SJCRH30 (cell line): ENCODE data around the gene MAGI2. TPM values are rescaled to one million over a fixed set of nuclear protein-coding genes. Genes with fewer than 3 reads are reported as not detected.

ENCODE experiments used
- DNase-seq, 2 experiments: peaks; one replicate each; pipeline ENCODE4 v3.0.0-alpha.2; 2015 to 2020
- H3K27ac ChIP-seq: fragments of 250-450 bp; sonication (Bioruptor Pico); 2 replicates; pipeline ENCODE4 v1.5.1; 2020; ENCODE audit warnings: mild to moderate bottlenecking, moderate library complexity
- H3K27me3 ChIP-seq: fragments of 250-450 bp; sonication (Bioruptor Pico); 2 replicates; pipeline ENCODE4 v1.5.1; 2020; ENCODE audit warnings: mild to moderate bottlenecking, moderate library complexity
- H3K36me3 ChIP-seq: fragments of 250-450 bp; sonication (Bioruptor Pico); 2 replicates; pipeline ENCODE4 v1.5.1; 2020; ENCODE audit warnings: mild to moderate bottlenecking, moderate library complexity
- H3K4me1 ChIP-seq: fragments of 250-450 bp; sonication (Bioruptor Pico); 2 replicates; pipeline ENCODE4 v1.5.1; 2020; ENCODE audit warnings: mild to moderate bottlenecking, moderate library complexity
- H3K4me3 ChIP-seq: fragments of 250-450 bp; sonication (Bioruptor Pico); 2 replicates; pipeline ENCODE4 v1.5.1; 2020; ENCODE audit warnings: mild to moderate bottlenecking, moderate library complexity
- H3K9me3 ChIP-seq: fragments of 250-450 bp; sonication (Bioruptor Pico); replicated peaks from 2 replicates; pipeline ENCODE4 v1.5.1; 2020; ENCODE audit warnings: mild to moderate bottlenecking, moderate library complexity
- total RNA-seq: library from RNA; depleted of rRNA; stranded (reverse); fragments of >200 nt; shearing (Covaris generic); gene quantifications from 2 replicates; pipeline ENCODE4 v1.2.3, GENCODE V29; 2014

Gene MAGI2
- total RNA-seq, 1 experiment from 2014 or later = 2.4 TPM

- Histone ChIP-seq H3K36me3 (no peaks in the 10 kb centered on the region), H3K27ac (no peak overlapping the region), H3K27me3 (no peaks in the 10 kb centered on the region), H3K9me3 (no peaks in the 10 kb centered on the region), H3K4me1 (no peaks in the 10 kb centered on the region), H3K4me3 (no peak overlapping the region)
- no peak for DNase-seq
These were observed 1285.6 kb downstream of the MAGI2 start for GRCh38 chr7:78167860-78168259.

- no peaks in the 10 kb centered on the region for H3K4me1 ChIP-seq
- H3K27me3 ChIP-seq = no peaks in the 10 kb centered on the region
- no peak for DNase-seq
- no peaks in the 10 kb centered on the region for H3K36me3 ChIP-seq
- no peak overlapping the region for H3K27ac ChIP-seq
- H3K9me3 ChIP-seq = no peaks in the 10 kb centered on the region
- no peak overlapping the region for H3K4me3 ChIP-seq
These were observed 1287.6 kb downstream of the MAGI2 start for GRCh38 chr7:78165854-78166253.

- no peaks in the 10 kb centered on the region for H3K4me1 ChIP-seq
- H3K27me3 ChIP-seq = 0 out of 2 replicates have a peak, but pooled peaks cover 1% of the 10 kb centered on the region
- H3K9me3 ChIP-seq = no peaks in the 10 kb centered on the region
- H3K36me3 ChIP-seq = no peaks in the 10 kb centered on the region
- no peak for DNase-seq
- no peak overlapping the region for H3K4me3 ChIP-seq
- H3K27ac ChIP-seq = no peak overlapping the region
These were observed 1288.0 kb downstream of the MAGI2 start for GRCh38 chr7:78165454-78165853.

- Histone ChIP-seq H3K4me1 (no peaks in the 10 kb centered on the region), H3K36me3 (no peaks in the 10 kb centered on the region), H3K27ac (no peak overlapping the region), H3K4me3 (no peak overlapping the region), H3K27me3 (0 out of 2 replicates have a peak, but pooled peaks cover 4% of the 10 kb centered on the region), H3K9me3 (no peaks in the 10 kb centered on the region)
- no peak for DNase-seq
These were observed 1289.0 kb downstream of the MAGI2 start for GRCh38 chr7:78164459-78164858.

GRCh38 chr7:78161781-78162180 lies 1291.7 kb downstream of the MAGI2 start:
- H3K27ac ChIP-seq = no peak overlapping the region
- DNase-seq = no peak
- no peaks in the 10 kb centered on the region for H3K9me3 ChIP-seq

GRCh38 chr7:78159545-78159944 lies 1293.9 kb downstream of the MAGI2 start:
- no peak overlapping the region for H3K4me3 ChIP-seq
- 0 out of 2 replicates have a peak, but pooled peaks cover 4% of the 10 kb centered on the region for H3K27me3 ChIP-seq
- no peaks in the 10 kb centered on the region for H3K4me1 ChIP-seq
- no peaks in the 10 kb centered on the region for H3K9me3 ChIP-seq
- H3K36me3 ChIP-seq = no peaks in the 10 kb centered on the region
- no peak for DNase-seq
- H3K27ac ChIP-seq = no peak overlapping the region

More at GRCh38 chr7:78161781-78162180, 1291.7 kb downstream of the MAGI2 start:
- no peaks in the 10 kb centered on the region for H3K4me1 ChIP-seq
- H3K27me3 ChIP-seq = 0 out of 2 replicates have a peak, but pooled peaks cover 4% of the 10 kb centered on the region
- no peak overlapping the region for H3K4me3 ChIP-seq
- no peaks in the 10 kb centered on the region for H3K36me3 ChIP-seq

GRCh38 chr7:78153285-78153684 lies 1300.2 kb downstream of the MAGI2 start:
- Histone ChIP-seq H3K27me3 (no peaks in the 10 kb centered on the region), H3K9me3 (no peaks in the 10 kb centered on the region), H3K4me3 (no peak overlapping the region), H3K4me1 (no peaks in the 10 kb centered on the region), H3K36me3 (no peaks in the 10 kb centered on the region), H3K27ac (no peak overlapping the region)
- DNase-seq = no peak

- Histone ChIP-seq H3K27me3 (no peaks in the 10 kb centered on the region), H3K4me1 (peaks cover 13% of the 10 kb centered on the region), H3K4me3 (no peak overlapping the region), H3K36me3 (no peaks in the 10 kb centered on the region), H3K9me3 (no peaks in the 10 kb centered on the region), H3K27ac (no peak overlapping the region)
- no peak for DNase-seq
These were observed 1302.2 kb downstream of the MAGI2 start for GRCh38 chr7:78151229-78151628.

- no peak for DNase-seq
- H3K27ac ChIP-seq = no peak overlapping the region
These were observed 1303.7 kb downstream of the MAGI2 start for GRCh38 chr7:78149787-78150186.

GRCh38 chr7:78148166-78148894 lies 1305.1 kb downstream of the MAGI2 start:
- peak in 1 of 2 experiments; percentile 27 for DNase-seq
- Histone ChIP-seq H3K9me3 (no peaks in the 10 kb centered on the region), H3K4me1 (peaks cover 16% of the 10 kb centered on the region), H3K27me3 (no peaks in the 10 kb centered on the region), H3K4me3 (no peak overlapping the region), H3K36me3 (no peaks in the 10 kb centered on the region), H3K27ac (no peak overlapping the region)

More at GRCh38 chr7:78149787-78150186, 1303.7 kb downstream of the MAGI2 start:
- Histone ChIP-seq H3K27me3 (no peaks in the 10 kb centered on the region), H3K4me1 (peaks cover 16% of the 10 kb centered on the region), H3K36me3 (no peaks in the 10 kb centered on the region), H3K9me3 (no peaks in the 10 kb centered on the region), H3K4me3 (no peak overlapping the region)

GRCh38 chr7:78146546-78146945 lies 1306.9 kb downstream of the MAGI2 start:
- no peaks in the 10 kb centered on the region for H3K9me3 ChIP-seq
- no peak overlapping the region for H3K4me3 ChIP-seq
- H3K4me1 ChIP-seq = peaks cover 26% of the 10 kb centered on the region
- DNase-seq = peak in 1 of 2 experiments; percentile 75
- no peaks in the 10 kb centered on the region for H3K27me3 ChIP-seq
- no peaks in the 10 kb centered on the region for H3K36me3 ChIP-seq
- H3K27ac ChIP-seq = peak overlapping the region; percentile 51

GRCh38 chr7:78143661-78144060 lies 1309.8 kb downstream of the MAGI2 start:
- H3K27ac ChIP-seq = no peak overlapping the region
- H3K4me1 ChIP-seq = peaks cover 40% of the 10 kb centered on the region
- DNase-seq = no peak
- H3K27me3 ChIP-seq = no peaks in the 10 kb centered on the region
- no peaks in the 10 kb centered on the region for H3K9me3 ChIP-seq
- no peaks in the 10 kb centered on the region for H3K36me3 ChIP-seq
- H3K4me3 ChIP-seq = no peak overlapping the region

- Histone ChIP-seq H3K9me3 (no peaks in the 10 kb centered on the region), H3K4me3 (no peak overlapping the region), H3K27ac (peak overlapping the region; percentile 52), H3K27me3 (no peaks in the 10 kb centered on the region), H3K36me3 (no peaks in the 10 kb centered on the region), H3K4me1 (peaks cover 32% of the 10 kb centered on the region)
- peak; percentile 79 to 90 for DNase-seq
These were observed 1311.8 kb downstream of the MAGI2 start for GRCh38 chr7:78141522-78142281.

GRCh38 chr7:78140109-78140508 lies 1313.4 kb downstream of the MAGI2 start:
- Histone ChIP-seq H3K4me1 (peaks cover 24% of the 10 kb centered on the region), H3K27ac (no peak overlapping the region), H3K36me3 (no peaks in the 10 kb centered on the region), H3K9me3 (no peaks in the 10 kb centered on the region), H3K4me3 (no peak overlapping the region), H3K27me3 (no peaks in the 10 kb centered on the region)
- no peak for DNase-seq

GRCh38 chr7:78139335-78139734 lies 1314.1 kb downstream of the MAGI2 start:
- Histone ChIP-seq H3K27me3 (no peaks in the 10 kb centered on the region), H3K36me3 (no peaks in the 10 kb centered on the region), H3K4me1 (peaks cover 24% of the 10 kb centered on the region), H3K9me3 (no peaks in the 10 kb centered on the region), H3K27ac (no peak overlapping the region), H3K4me3 (no peak overlapping the region)
- DNase-seq = no peak
